GM19438 (cell line): ENCODE results near the gene DPYSL4.
"Not testable (repeated sequence)": the region's sequence is repeated elsewhere in the genome, so short reads cannot be mapped to it uniquely, and the experiment has no call there.

Experiments used
- ATAC-seq: cut with Tn5 transposase; IDR thresholded peaks from one replicate; pipeline ENCODE4 v1.9.1; 2021; ENCODE audit warnings: low read depth; ENCODE audit not compliant: unreplicated experiment

The DPYSL4 gene

GRCh38 chr10:132149271-132149670 lies 37.5 kb upstream of the DPYSL4 start:
- no peak for ATAC-seq

- ATAC-seq = no peak
Observed at GRCh38 chr10:132149917-132150316, 36.8 kb upstream of the DPYSL4 start.

GRCh38 chr10:132150777-132151176 lies 36.0 kb upstream of the DPYSL4 start:
- no peak for ATAC-seq

- no peak for ATAC-seq
Observed at GRCh38 chr10:132151286-132151950, 35.3 kb upstream of the DPYSL4 start.

GRCh38 chr10:132151951-132152505 lies 34.7 kb upstream of the DPYSL4 start:
- ATAC-seq = no peak

- no peak for ATAC-seq
Observed at GRCh38 chr10:132152896-132153580, 33.7 kb upstream of the DPYSL4 start.

- no peak for ATAC-seq
Observed at GRCh38 chr10:132153616-132154217, 33.0 kb upstream of the DPYSL4 start.

- ATAC-seq = no peak
Observed at GRCh38 chr10:132154440-132154839, 32.3 kb upstream of the DPYSL4 start.

GRCh38 chr10:132154931-132155330 lies 31.8 kb upstream of the DPYSL4 start:
- ATAC-seq = no peak

- ATAC-seq = no peak
Observed at GRCh38 chr10:132155723-132156381, 30.9 kb upstream of the DPYSL4 start.

- no peak for ATAC-seq
Observed at GRCh38 chr10:132156382-132156781, 30.4 kb upstream of the DPYSL4 start.

GRCh38 chr10:132157101-132157500 lies 29.6 kb upstream of the DPYSL4 start:
- no peak for ATAC-seq

- no peak for ATAC-seq
Observed at GRCh38 chr10:132158122-132158741, 28.5 kb upstream of the DPYSL4 start.

GRCh38 chr10:132158823-132159222 lies 27.9 kb upstream of the DPYSL4 start:
- ATAC-seq = no peak

GRCh38 chr10:132159302-132160230 lies 27.2 kb upstream of the DPYSL4 start:
- ATAC-seq = not testable (repeated sequence)

- not testable (repeated sequence) for ATAC-seq
Observed at GRCh38 chr10:132160231-132160630, 26.5 kb upstream of the DPYSL4 start.

- ATAC-seq = not testable (repeated sequence)
Observed at GRCh38 chr10:132160834-132161622, 25.7 kb upstream of the DPYSL4 start.

- ATAC-seq = no peak
Observed at GRCh38 chr10:132162021-132162531, 24.7 kb upstream of the DPYSL4 start.
